ENCODE results near the gene MXRA7. TPM values are rescaled to one million over a fixed set of nuclear protein-coding genes. Genes with fewer than 3 reads are reported as not detected.
A peak's percentile ranks its signal among the peaks of the same experiment; 100 is the strongest.

The MXRA7 gene
- total and polyA plus RNA-seq, 2 donors (not counting 1 experiment from before 2014, with no cell fraction given): 5.5 to 16.1 TPM

GRCh38 chr17:76735006-76735405 is 24.2 kb upstream of the MXRA7 start:
- Histone ChIP-seq H4K20me1 (ENCODE audit: control insufficient read depth, insufficient read depth, low read length, poor library complexity, severe bottlenecking) (peaks cover 9% of the 10 kb centered on the region), H3K27me3 (replicated peaks in 1 of 4; ENCODE audit: control extremely low read depth in 1 of 4, control insufficient read depth in 3 of 4, insufficient read depth in 4 of 4, low read length in 3 of 4) (no peaks in the 10 kb centered on the region), H3K9ac (ENCODE audit: low read length) (peak overlapping the region; percentile 87), H3K9me3 (ENCODE audit: control extremely low read depth in 1 of 3, control insufficient read depth in 2 of 3, insufficient read depth in 1 of 3, low read length in 2 of 3) (no peaks in the 10 kb centered on the region), H3K27ac (ENCODE audit: low read length in 2 of 2) (peak overlapping the region; percentile 35 to 70), H3K4me3 (ENCODE audit: control extremely low read depth in 1 of 5, extremely low read depth in 1 of 5, insufficient read depth in 1 of 5, low read depth in 2 of 5, low read length in 4 of 5) (peak overlapping the region; percentile 5 to 99 (median 95)), H2AFZ (ENCODE audit: insufficient read depth, low read depth, low read length, poor library complexity, severe bottlenecking) (no peak overlapping the region), H3K4me2 (replicated peaks; ENCODE audit: low read depth, low read length, poor library complexity, severe bottlenecking) (peak overlapping the region; percentile 92), H3K4me1 (ENCODE audit: control insufficient read depth in 2 of 2, insufficient read depth in 2 of 2, low read length in 2 of 2) (peaks cover 43 to 50% of the 10 kb centered on the region in 2 donors), H3K36me3 (replicated peaks in 1 of 2; ENCODE audit: control extremely low read depth in 1 of 2, control insufficient read depth in 1 of 2, extremely low read depth in 1 of 2, insufficient read depth in 2 of 2, low read length in 1 of 2) (peaks cover 0 to 53% of the 10 kb centered on the region in 2 experiments), H3K79me2 (ENCODE audit: control insufficient read depth, insufficient read depth, low read length) (peaks cover 76% of the 10 kb centered on the region)
- Mint-ChIP-seq H3K9me3 (ENCODE audit: insufficient read depth) (no peaks in the 10 kb centered on the region), H3K27ac (peak overlapping the region; percentile 83), H3K27me3 (no peaks in the 10 kb centered on the region), H3K4me3 (peak overlapping the region; percentile 95), H3K4me1 (peaks cover 61% of the 10 kb centered on the region)
- DNase-seq (peak; percentile 64), ATAC-seq (ENCODE audit: low read depth) (no peak)
- ChIA-PET CTCF (interaction anchor here (0.8 to 1.6 kb wide), 2 partner anchors 11 to 16 kb away, joined by 3 to 5 read pairs; no protein-coding TSS in a partner anchor), POLR2A (interaction anchor here (0.7 to 5.6 kb wide), 5 partner anchors 8 to 1945 kb away, joined by 3 to 75 read pairs (median 4); partner anchors contain the start of genes JMJD6 and METTL23)
- WGBS (ENCODE audit: insufficient coverage): no CpG with 5 or more reads among the region's 5 CpGs
- intact Hi-C loops (cut with micrococcal nuclease): loop anchor here (5.0 kb wide), 3 partner anchors 407 to 1222 kb away; partner anchors contain the start of genes CASKIN2, SEC14L1, TNRC6C and TSEN54
- TF ChIP-seq EZH2 (IDR thresholded peaks at IDR 0.05; ENCODE audit: borderline replicate concordance, insufficient read depth, low read depth, low read length, poor library complexity, severe bottlenecking) (no peak), CTCF (IDR thresholded peaks at IDR 0.05) (no peak)

Measured in B cell (primary cell).